Stomach (tissue), 4 donors: ENCODE data around the gene DOCK2.

Experiments
- EP300 ChIP-seq: sonication (generic); formaldehyde crosslinking; IDR thresholded peaks from one replicate; pipeline ENCODE4 v1.6.1; 2017; ENCODE audit warnings: antibody characterized with exemption
- POLR2A ChIP-seq, 4 donors: fragments of 450-650 bp; IDR thresholded peaks; one replicate each; pipeline ENCODE4 v1.6.1; 2016; ENCODE audit warnings: antibody characterized with exemption in 4 of 4, control low read depth in 2 of 4, mild to moderate bottlenecking in 1 of 4, moderate library complexity in 1 of 4
- TF ChIP-seq, protein P1 (sequence below), 7 experiments: fragments of 450-650 bp in 4 of 7; fragments of 200-600 bp in 3 of 7; sonication (generic) in 3 of 7; IDR thresholded peaks; one replicate each; pipeline ENCODE4 v1.5.1; 2016 to 2019; ENCODE audit warnings: antibody characterized with exemption in 7 of 7, control low read depth in 2 of 7, mild to moderate bottlenecking in 1 of 7

- TF ChIP-seq POLR2A (IDR thresholded peaks at IDR 0.05) (no peak), EP300 (no peak)
- TF ChIP-seq, protein P1, sequence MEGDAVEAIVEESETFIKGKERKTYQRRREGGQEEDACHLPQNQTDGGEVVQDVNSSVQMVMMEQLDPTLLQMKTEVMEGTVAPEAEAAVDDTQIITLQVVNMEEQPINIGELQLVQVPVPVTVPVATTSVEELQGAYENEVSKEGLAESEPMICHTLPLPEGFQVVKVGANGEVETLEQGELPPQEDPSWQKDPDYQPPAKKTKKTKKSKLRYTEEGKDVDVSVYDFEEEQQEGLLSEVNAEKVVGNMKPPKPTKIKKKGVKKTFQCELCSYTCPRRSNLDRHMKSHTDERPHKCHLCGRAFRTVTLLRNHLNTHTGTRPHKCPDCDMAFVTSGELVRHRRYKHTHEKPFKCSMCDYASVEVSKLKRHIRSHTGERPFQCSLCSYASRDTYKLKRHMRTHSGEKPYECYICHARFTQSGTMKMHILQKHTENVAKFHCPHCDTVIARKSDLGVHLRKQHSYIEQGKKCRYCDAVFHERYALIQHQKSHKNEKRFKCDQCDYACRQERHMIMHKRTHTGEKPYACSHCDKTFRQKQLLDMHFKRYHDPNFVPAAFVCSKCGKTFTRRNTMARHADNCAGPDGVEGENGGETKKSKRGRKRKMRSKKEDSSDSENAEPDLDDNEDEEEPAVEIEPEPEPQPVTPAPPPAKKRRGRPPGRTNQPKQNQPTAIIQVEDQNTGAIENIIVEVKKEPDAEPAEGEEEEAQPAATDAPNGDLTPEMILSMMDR (IDR thresholded peaks at IDR 0.05): no peak
Measured at GRCh38 chr5:169904059-169904458, 267.0 kb downstream of the DOCK2 start.
